Activated CD4-positive, alpha-beta memory T cell treated with anti-CD3 and anti-CD28 coated beads for 36 hours (primary cell): Measurements from ENCODE around the gene KAZN. TPM values are rescaled to one million over a fixed set of nuclear protein-coding genes. Genes with fewer than 3 reads are reported as not detected.
"Not testable (repeated sequence)": the region's sequence is repeated elsewhere in the genome, so short reads cannot be mapped to it uniquely, and the experiment has no call there.

Source experiments
- CTCF ChIA-PET: fragments of 350-600 bp; sonication (Branson Sonifier 250); formaldehyde crosslinking; loops from one replicate; lab custom pipeline; 2021; ENCODE audit warnings: antibody characterized with exemption, inconsistent platforms; lab: Charles Lee
- POLR2A ChIA-PET: fragments of 350-600 bp; sonication (Branson Sonifier 250); formaldehyde crosslinking; loops from one replicate; lab custom pipeline; 2021; ENCODE audit warnings: antibody characterized with exemption; lab: Charles Lee
- DNase-seq: peaks from one replicate; pipeline ENCODE4 v3.0.0-alpha.2; 2020
- H3K27ac Mint-ChIP-seq: one replicate; pipeline ENCODE4 v1.8.0; 2021; ENCODE audit warnings: mixed read lengths
- H3K27me3 Mint-ChIP-seq: one replicate; pipeline ENCODE4 v1.8.0; 2021; ENCODE audit warnings: mixed read lengths
- H3K36me3 Mint-ChIP-seq: one replicate; pipeline ENCODE4 v1.8.0; 2021; ENCODE audit warnings: mixed read lengths
- H3K4me1 Mint-ChIP-seq: one replicate; pipeline ENCODE4 v1.8.0; 2021; ENCODE audit warnings: low read depth, mixed read lengths
- H3K4me3 Mint-ChIP-seq: one replicate; pipeline ENCODE4 v1.8.0; 2021; ENCODE audit warnings: mild to moderate bottlenecking, mixed read lengths
- H3K9me3 Mint-ChIP-seq: one replicate; pipeline ENCODE4 v1.8.0; 2021; ENCODE audit warnings: mixed read lengths
- intact Hi-C: fragments of 100-400 bp; cut with micrococcal nuclease; formaldehyde crosslinking; loops from one replicate; pipeline ENCODE4 v1.15.1; 2023
- total RNA-seq, 2 experiments: library from RNA; stranded (reverse); gene quantifications; one replicate each; pipeline ENCODE4 v1.2.3, GENCODE V29; 2021

The KAZN gene
- total RNA-seq, 2 experiments from 2014 or later, result 0.31 to 0.33 TPM

DNA sequence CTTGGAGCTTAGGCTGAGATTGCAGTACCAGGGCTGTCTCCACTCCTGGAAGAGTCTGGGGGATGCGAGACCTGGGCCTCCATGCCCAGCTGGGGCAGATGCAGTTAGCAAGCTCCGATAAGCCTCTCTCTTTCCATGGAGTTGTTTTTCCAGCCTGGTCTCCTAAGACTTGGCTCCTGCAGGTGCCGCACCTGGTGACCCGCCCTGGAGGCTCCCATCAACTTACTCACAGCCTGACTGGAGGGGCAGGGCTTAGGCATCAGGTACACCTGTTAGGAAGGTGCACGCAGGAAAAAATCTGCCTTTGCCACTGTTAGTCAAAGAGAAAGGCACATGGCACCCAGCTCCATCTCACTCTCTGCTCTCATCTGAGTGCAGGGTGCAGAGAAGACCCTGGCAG is 356.9 kb downstream of the KAZN start:
- H3K9me3 Mint-ChIP-seq, result no peaks in the 10 kb centered on the region
- DNase-seq, result no peak
- H3K27ac Mint-ChIP-seq, result no peak overlapping the region
- ChIA-PET CTCF (no interaction called here), POLR2A (no interaction called here)
- no peaks in the 10 kb centered on the region for H3K36me3 Mint-ChIP-seq
- no peaks in the 10 kb centered on the region for H3K27me3 Mint-ChIP-seq
- intact Hi-C loops, result no loop called here
- no peaks in the 10 kb centered on the region for H3K4me1 Mint-ChIP-seq
- H3K4me3 Mint-ChIP-seq, result no peak overlapping the region

DNA sequence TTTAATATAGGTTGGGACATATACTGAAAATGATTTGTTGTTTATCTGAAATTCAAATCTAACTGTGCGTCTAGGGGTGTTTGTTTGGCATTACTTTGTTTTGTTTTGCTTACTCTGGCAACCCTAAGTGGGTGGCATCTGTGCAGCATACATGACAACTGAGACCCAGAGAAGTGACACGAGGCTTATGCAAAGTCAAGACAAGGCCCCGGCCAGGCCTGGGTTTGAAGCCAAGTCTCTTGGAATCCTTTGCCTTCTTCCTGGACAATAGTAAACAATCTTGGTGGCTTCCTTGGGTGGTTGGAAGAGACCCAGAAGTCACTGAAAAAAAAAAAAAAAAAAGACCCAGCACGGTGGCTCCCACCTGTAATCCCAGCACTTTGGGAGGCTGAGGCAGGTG is 357.5 kb downstream of the KAZN start:
- ChIA-PET POLR2A (no interaction called here), CTCF (no interaction called here)
- no peaks in the 10 kb centered on the region for H3K9me3 Mint-ChIP-seq

DNA sequence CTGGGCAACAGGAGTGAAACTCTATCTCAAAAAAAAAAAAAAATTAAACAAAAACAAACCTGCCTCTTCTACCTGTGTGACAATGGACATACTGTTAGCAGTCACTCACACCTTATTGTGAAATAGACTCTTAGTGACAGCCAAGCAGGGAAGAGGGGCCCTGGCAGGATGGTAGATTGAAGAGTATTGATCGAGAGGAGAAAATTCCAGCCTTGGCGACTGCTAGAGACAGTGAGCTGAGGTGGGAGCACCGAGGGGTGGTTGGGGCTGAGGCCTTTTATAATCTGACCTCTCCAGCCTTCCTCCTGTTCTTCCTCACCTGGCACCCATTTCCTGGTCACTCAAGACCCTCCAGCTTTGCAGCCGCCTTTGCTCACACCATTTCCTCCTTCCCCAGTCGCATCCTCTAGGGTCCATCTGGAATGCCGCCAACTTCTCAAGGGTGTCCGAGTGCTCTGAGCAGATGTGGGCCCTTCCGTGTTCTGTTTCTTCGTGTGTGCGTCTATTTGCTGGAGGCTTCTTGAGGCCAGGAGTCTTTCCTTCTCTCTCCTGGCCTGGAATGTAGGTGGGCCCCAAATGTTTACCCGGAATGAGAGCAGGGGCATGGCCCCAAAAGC is 358.2 kb downstream of the KAZN start:
- Mint-ChIP-seq H3K9me3 (no peaks in the 10 kb centered on the region), H3K4me3 (no peak overlapping the region), H3K36me3 (no peaks in the 10 kb centered on the region), H3K4me1 (no peaks in the 10 kb centered on the region), H3K27ac (no peak overlapping the region), H3K27me3 (no peaks in the 10 kb centered on the region)
- intact Hi-C loops, result no loop called here
- DNase-seq, result no peak
- POLR2A ChIA-PET, result no interaction called here
- CTCF ChIA-PET, result no interaction called here

More for the DNA sequence above, 357.5 kb downstream of the KAZN start:
- Mint-ChIP-seq H3K36me3 (no peaks in the 10 kb centered on the region), H3K4me3 (no peak overlapping the region), H3K27me3 (no peaks in the 10 kb centered on the region), H3K4me1 (no peaks in the 10 kb centered on the region), H3K27ac (no peak overlapping the region)
- intact Hi-C loops, result no loop called here
- no peak for DNase-seq

DNA sequence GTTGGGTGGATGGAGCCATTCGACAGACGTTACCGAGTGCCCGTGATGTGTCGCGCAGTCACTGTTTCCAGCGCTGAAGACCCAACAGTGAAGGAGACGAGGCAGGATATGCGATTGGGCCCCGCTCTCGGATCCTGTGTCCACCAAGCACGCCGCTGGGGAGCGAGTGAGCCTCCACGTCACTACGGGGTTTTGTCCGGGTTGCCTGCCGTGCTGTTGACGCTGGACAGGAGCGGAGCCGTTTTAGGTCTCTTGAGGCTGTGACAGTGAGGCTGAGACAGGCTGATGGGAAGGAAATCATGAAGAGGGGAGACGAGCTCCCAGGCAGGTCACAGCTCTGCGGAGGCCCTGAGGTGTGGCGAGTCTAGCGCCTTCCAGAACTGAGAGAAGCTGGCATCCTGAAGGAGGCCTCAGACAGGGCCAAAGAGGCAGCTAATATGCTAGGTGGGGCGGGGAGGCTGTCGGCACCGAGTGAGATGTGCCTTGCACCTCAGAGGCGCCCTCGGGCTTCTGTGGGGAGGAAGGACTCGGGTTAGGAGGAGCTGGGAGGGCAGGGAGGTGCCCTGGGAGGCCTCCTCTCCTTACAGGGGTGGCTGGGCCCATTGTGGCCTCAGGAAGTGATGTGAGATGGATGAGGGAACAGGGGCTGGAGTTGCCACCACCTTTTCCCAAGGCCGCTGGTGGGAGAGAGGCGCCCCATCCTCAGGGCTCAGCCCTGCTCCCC is 359.1 kb downstream of the KAZN start:
- H3K4me1 Mint-ChIP-seq, result no peaks in the 10 kb centered on the region
- intact Hi-C loops, result no loop called here
- H3K4me3 Mint-ChIP-seq, result no peak overlapping the region
- H3K27ac Mint-ChIP-seq, result no peak overlapping the region
- DNase-seq, result no peak
- no peaks in the 10 kb centered on the region for H3K9me3 Mint-ChIP-seq
- POLR2A ChIA-PET, result no interaction called here
- H3K27me3 Mint-ChIP-seq, result no peaks in the 10 kb centered on the region
- no peaks in the 10 kb centered on the region for H3K36me3 Mint-ChIP-seq
- CTCF ChIA-PET, result no interaction called here

DNA sequence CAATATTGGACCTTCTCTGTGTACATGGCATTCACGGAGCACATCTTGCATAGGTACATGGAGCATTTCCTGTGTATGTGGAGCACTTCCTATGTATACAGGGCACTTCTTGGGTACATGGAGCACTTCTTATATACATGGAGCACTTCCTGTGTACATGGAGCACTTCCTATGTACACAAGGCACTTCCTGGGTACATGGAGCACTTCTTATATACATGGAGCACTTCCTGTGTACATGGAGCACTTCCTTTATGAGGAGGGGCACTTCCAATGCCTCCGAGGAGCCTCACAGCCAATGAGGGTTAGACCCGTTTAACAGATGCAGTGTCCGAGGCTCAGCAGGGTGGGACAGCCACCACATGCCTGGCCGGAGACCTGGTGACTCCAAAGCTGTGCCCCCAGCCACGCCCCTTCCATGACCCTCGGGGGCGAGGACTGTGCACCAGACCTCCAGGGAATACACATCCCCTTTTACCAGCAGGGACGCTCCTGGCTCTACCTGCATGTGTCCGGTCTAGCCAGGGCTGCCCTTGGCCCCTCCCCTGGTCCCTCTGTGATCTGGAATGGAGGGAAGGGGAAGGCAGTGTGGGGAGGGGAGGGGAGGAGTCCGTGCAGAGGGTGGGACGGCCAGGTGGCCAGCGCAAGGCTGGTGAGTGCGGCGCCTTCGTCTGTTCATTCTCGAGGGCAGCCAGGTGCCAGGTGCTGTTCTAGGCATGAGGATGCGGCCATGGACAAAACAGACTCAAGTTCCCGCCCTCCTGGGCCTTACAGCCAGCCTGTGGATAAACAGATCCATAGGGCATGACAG is 360.0 kb downstream of the KAZN start:
- no peak for DNase-seq
- H3K27ac Mint-ChIP-seq, result no peak overlapping the region

DNA sequence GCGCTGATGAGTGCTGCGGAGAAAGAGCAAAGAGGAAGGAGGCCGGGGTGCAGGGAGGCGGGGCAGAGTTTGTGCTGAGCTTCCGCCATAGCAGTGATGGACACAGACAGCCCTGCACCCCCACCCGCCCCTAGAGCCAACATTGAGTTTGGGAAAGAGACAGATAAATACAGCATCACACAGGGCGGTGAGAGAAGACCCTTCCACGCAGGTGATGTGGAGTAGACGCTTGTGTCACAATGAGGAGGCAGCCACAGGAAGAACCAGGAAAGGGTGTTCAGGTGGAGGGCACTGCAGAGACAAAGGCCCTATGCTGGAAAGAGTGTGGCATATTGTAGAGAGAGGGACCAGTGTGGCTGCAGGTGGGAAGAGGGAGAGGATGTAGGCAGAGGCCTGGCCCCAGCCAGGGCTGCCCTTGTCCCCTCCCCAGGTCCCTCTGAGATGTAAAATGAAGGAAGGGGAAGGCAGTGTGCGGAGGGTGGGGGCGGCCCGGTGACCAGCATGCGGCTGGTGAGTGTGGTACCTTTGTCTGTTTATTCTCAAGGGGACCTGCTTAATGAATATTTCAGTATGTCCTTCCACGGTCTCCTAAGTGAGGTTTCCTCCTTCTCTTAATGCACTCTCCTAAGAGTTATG is 360.7 kb downstream of the KAZN start:
- Mint-ChIP-seq H3K9me3 (no peaks in the 10 kb centered on the region), H3K4me3 (no peak overlapping the region), H3K27me3 (no peaks in the 10 kb centered on the region), H3K36me3 (no peaks in the 10 kb centered on the region), H3K27ac (no peak overlapping the region), H3K4me1 (no peaks in the 10 kb centered on the region)
- ChIA-PET POLR2A (no interaction called here), CTCF (no interaction called here)
- intact Hi-C loops, result no loop called here
- no peak for DNase-seq

More for the DNA sequence above, 360.0 kb downstream of the KAZN start:
- Mint-ChIP-seq H3K4me3 (no peak overlapping the region), H3K4me1 (no peaks in the 10 kb centered on the region), H3K9me3 (no peaks in the 10 kb centered on the region), H3K27me3 (no peaks in the 10 kb centered on the region), H3K36me3 (no peaks in the 10 kb centered on the region)
- ChIA-PET CTCF (no interaction called here), POLR2A (no interaction called here)
- intact Hi-C loops, result no loop called here

DNA sequence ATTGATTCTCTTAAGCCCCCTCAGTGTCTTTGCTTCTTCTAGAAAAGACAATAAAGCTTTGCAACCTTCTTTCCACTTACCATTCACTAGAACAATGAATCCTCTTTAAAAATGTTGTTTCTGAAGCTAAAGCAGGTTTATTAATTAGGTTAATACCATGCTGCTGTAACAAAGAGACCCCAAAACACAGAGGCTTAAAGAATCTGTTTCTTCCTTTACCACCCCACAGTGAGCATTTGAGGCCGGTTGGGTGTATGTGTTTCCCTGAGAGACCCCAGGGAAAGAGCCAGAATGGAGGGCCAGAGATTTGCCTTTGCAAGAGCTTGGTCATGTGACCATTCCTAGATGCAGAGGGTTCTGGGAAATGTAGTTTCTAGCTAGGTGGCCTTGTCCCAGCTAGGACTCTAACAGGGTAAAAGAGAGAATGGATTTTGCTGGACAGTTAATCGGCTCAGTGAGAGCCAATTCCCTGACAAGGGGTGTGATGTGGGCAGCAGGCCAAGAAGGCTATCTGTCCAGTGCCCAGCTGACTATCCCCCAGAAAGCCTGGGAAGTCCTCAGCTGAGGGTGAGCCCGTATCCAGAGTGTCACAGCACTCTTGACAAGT is 363.3 kb downstream of the KAZN start:
- intact Hi-C loops, result no loop called here
- no peaks in the 10 kb centered on the region for H3K27me3 Mint-ChIP-seq
- no peaks in the 10 kb centered on the region for H3K4me1 Mint-ChIP-seq
- CTCF ChIA-PET, result no interaction called here
- H3K9me3 Mint-ChIP-seq, result no peaks in the 10 kb centered on the region
- no peaks in the 10 kb centered on the region for H3K36me3 Mint-ChIP-seq
- H3K27ac Mint-ChIP-seq, result no peak overlapping the region
- POLR2A ChIA-PET, result no interaction called here
- no peak for DNase-seq
- H3K4me3 Mint-ChIP-seq, result no peak overlapping the region

DNA sequence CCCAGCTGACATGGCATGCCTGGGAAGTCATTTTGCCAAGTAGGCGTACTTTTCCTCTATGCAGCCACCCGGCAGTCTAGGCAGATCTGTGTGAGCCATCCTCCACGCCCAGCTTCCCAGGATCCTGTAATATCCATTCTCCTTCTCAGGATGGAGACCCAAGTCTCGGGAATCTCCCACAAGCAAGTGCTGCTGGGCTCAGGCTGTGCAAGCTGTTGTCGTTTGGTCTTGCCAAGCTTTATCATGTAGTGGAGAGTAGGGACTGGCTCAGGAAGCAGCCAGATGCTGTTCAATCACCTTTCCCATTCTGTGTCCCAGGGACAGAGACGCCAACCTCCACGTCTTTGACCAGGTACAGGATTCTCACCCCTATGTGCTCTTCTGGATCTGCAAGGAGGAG is 363.9 kb downstream of the KAZN start:
- ChIA-PET CTCF (no interaction called here), POLR2A (no interaction called here)
- no peak for DNase-seq

DNA sequence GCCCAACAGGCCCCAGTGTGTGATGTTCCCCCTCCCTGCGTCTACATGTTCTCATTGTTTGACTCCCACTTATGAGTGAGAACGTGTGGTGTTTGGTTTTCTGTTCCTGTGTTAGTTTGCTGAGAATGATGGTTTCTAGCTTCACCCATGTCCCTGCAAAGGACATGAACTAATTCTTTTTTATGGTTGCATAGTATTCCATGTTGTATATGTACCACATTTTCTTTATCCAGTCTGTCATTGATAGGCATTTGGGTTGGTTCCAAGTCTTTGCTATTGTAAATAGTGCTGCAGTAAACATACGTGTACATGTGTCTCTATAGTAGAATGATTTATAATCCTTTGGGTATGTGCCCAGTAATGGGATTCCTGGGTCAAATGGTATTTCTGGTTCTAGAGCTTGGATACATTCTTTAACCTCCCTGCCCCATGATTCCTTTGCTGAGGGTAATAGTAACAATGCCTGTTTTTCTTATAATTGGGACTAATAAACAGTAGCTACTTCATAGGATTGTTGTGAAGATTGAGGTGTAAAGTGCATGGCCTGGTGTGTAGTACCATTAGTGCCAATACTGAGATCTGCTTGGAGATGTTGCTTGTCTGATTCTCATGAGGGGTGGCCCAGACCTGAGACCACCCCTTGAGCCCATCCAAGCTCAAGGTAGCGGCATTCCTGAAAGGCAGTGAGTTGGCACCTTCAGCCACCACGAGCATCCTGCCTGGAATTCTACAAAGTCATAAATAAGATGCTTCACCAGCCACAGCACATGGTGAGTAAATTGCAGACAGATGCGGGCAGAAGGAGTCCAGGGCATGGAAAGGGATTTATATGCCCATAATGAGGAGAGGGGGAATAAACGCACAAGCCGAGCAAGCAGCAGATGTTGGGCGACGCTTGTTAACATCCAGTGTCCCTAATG is 365.6 kb downstream of the KAZN start:
- H3K27me3 Mint-ChIP-seq, DNase-seq, H3K27ac Mint-ChIP-seq, H3K4me1 Mint-ChIP-seq, H3K4me3 Mint-ChIP-seq, H3K36me3 Mint-ChIP-seq, POLR2A ChIA-PET, H3K9me3 Mint-ChIP-seq, CTCF ChIA-PET, intact Hi-C loops: not testable (repeated sequence)

More for the DNA sequence above, 363.9 kb downstream of the KAZN start:
- no peaks in the 10 kb centered on the region for H3K4me1 Mint-ChIP-seq
- intact Hi-C loops, result no loop called here
- no peak overlapping the region for H3K27ac Mint-ChIP-seq
- no peaks in the 10 kb centered on the region for H3K9me3 Mint-ChIP-seq
- H3K36me3 Mint-ChIP-seq, result no peaks in the 10 kb centered on the region
- H3K4me3 Mint-ChIP-seq, result no peak overlapping the region
- H3K27me3 Mint-ChIP-seq, result no peaks in the 10 kb centered on the region

DNA sequence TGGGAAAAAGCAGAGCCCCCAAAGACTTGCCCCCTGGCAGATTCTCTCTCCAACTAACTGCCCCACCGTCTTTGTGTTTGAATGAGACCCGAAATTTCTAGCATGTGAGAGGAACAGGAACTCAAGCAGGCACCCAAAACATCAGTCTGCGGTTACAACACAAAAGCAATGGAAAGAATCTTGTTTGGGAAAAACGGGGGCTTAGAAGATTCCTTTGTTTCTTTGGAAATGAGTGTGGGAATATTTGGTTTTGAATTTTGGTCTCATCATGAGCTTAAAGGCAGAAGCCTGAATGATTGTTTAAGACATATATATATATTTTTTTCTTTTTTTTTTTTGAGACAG is 366.2 kb downstream of the KAZN start:
- intact Hi-C loops, result no loop called here
- POLR2A ChIA-PET, result no interaction called here
- H3K4me1 Mint-ChIP-seq, result peaks cover 9% of the 10 kb centered on the region
- no peak for DNase-seq
- no peaks in the 10 kb centered on the region for H3K27me3 Mint-ChIP-seq
- no peak overlapping the region for H3K4me3 Mint-ChIP-seq
- no peaks in the 10 kb centered on the region for H3K36me3 Mint-ChIP-seq
- no peak overlapping the region for H3K27ac Mint-ChIP-seq
- CTCF ChIA-PET, result no interaction called here
- no peaks in the 10 kb centered on the region for H3K9me3 Mint-ChIP-seq

DNA sequence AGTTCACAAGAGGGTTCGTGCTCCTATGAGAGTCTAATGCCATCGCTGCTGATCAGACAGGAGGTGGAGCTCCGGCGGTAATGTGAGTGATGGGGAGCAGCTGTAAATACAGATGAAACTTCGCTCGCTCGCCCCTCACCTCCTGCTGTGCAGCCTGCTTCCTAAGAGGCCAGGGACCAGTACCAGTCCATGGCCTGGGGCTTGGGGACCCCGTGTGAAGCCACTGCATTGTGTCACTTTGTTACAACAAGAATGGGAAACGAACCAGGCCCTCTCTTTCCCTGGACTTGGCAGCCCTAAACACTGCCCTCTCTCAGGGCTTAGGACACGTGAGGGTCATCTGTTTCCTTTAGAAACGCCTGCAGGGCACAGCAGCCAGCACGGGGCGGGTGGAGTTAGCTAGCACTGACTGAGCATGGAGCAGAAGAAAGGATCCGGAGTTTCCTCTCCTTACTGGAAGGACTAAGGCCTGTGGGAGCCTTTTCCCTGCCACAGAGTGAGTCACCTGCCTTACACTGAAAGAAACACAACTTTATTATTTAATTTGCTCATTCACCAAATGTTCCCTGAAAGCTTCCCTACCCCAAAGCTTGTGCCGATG is 369.9 kb downstream of the KAZN start:
- no peak overlapping the region for H3K4me3 Mint-ChIP-seq
- H3K9me3 Mint-ChIP-seq, result peaks cover 2% of the 10 kb centered on the region
- DNase-seq, result no peak
- H3K27ac Mint-ChIP-seq, result no peak overlapping the region
- POLR2A ChIA-PET, result no interaction called here
- peaks cover 12% of the 10 kb centered on the region for H3K4me1 Mint-ChIP-seq
- intact Hi-C loops, result no loop called here
- H3K27me3 Mint-ChIP-seq, result peaks cover 3% of the 10 kb centered on the region
- CTCF ChIA-PET, result no interaction called here
- H3K36me3 Mint-ChIP-seq, result no peaks in the 10 kb centered on the region
